ENCODE data around the gene NRXN3. TPM values are rescaled to one million over a fixed set of nuclear protein-coding genes. Genes with fewer than 3 reads are reported as not detected.

NRXN3 gene
- total and polyA plus RNA-seq, 11 donors: 0.19 to 2.2 (median 1.1) TPM

DNA sequence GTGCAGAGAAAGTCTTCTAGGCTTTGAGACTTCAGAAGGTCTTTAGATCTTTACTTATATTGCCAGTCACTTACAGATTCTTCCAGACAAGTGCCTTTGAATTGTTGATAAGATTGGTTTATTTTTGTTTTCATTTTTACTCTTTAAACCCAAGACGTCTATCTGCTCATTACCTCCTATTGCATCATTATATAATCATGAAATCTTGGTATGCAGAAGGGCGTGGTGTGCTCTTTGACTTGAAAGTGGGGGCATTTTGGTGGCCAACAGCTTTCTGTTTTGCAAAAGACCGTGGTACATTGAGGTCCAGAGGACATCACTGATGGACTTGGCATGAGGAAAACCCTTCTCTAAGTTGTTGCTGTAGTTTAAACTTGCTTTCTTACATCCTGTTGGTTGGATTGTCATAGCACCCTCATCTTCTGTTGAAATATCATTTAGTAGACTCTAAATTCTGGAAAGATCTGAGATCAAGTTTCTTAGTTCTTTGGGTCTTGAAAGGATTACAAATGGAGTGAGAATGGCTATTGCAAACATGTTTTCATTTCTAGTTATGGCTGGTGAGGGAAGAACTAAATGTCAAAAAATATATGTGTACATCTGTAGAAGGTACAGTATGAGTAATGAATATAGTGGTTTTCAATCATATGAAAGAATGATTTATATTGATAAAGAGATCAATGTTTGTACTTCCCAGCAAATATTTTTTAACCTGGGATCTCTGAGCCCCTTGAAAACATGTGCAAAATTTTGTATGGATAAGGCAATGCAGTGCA, 441.8 kb downstream of the NRXN3 start:
- no peak for ATAC-seq
- Histone ChIP-seq H3K27ac (no peak overlapping the region), H3K4me3 (no peak overlapping the region), H3K9me3 (no peaks in the 10 kb centered on the region), H3K4me1 (no peaks in the 10 kb centered on the region), H3K36me3 (no peaks in the 10 kb centered on the region), H3K27me3 (peaks cover 0 to 3% (median 0%) of the 10 kb centered on the region in 9 donors)
- intact Hi-C loops (cut with DNase I): no loop called here
- DNase-seq: no peak
- TF ChIP-seq POLR2A (IDR thresholded peaks at IDR 0.05) (no peak), CTCF (IDR thresholded peaks at IDR 0.05) (no peak)
- WGBS, 4 donors: 44 to 55% (median 48%) methylated on average over 3 of the region's 3 CpGs

DNA sequence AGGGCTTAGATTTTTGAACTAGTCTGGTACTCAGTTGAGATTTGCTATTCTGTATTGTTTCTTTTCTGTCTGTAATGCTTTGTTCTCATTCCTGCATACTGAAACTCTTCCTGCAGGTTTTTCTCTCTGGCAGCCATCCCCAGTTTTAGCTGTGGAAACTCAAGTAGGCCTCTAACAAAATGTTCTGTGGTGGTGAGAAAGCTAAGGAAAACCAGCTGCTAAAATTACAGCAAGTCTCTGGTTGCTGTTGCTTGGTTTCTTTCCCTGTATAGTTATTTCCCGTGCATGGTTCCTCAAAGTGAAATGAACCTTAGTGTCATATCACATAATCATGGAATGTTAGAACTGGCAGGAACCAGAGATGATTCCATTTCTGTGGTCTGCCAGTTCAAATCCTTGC, 442.5 kb downstream of the NRXN3 start:
- intact Hi-C loops (cut with DNase I): no loop called here
- no peaks in the 10 kb centered on the region for H3K9me3 ChIP-seq
- TF ChIP-seq POLR2A (IDR thresholded peaks at IDR 0.05) (no peak), CTCF (IDR thresholded peaks at IDR 0.05) (no peak)
- peaks cover 0 to 3% (median 0%) of the 10 kb centered on the region in 9 donors for H3K27me3 ChIP-seq
- no peak overlapping the region for H3K27ac ChIP-seq
- ATAC-seq (no peak), DNase-seq (no peak)
- WGBS, 4 donors: 62 to 85% (median 73%) methylated on average over 1 of the region's 1 CpG
- no peak overlapping the region for H3K4me3 ChIP-seq
- no peaks in the 10 kb centered on the region for H3K36me3 ChIP-seq
- H3K4me1 ChIP-seq: no peaks in the 10 kb centered on the region

DNA sequence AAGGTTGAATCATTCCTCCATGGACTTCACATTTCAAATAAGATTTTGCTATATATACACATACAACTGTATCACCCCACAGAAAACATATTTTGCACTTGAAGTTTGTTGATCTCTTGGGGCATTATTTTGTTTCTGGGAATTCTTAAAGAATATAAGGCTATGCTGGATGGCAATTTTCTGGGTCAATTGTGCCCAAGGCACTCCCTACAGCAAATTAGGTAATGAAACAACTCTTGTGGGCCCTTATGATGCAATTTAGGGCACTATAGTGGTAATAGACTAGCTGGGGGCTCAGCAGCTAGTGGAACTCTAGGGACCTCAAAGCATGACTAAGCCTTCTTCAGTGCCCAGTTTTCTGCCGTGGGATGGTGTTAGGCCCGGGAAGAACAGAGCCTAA, 444.4 kb downstream of the NRXN3 start:
- DNase-seq: no peak
- no peaks in the 10 kb centered on the region for H3K36me3 ChIP-seq
- 76 to 92% (median 86%) methylated on average over 2 of the region's 2 CpGs for WGBS, 4 donors
- H3K27ac ChIP-seq: no peak overlapping the region
- no peak for ATAC-seq
- no peaks in the 10 kb centered on the region for H3K27me3 ChIP-seq
- TF ChIP-seq CTCF (IDR thresholded peaks at IDR 0.05): no peak
- H3K9me3 ChIP-seq: no peaks in the 10 kb centered on the region
- H3K4me3 ChIP-seq: no peak overlapping the region
- no peaks in the 10 kb centered on the region for H3K4me1 ChIP-seq
- intact Hi-C loops (cut with DNase I): no loop called here

- Histone ChIP-seq H3K4me3 (no peak overlapping the region), H3K27me3 (peaks cover 0 to 3% (median 0%) of the 10 kb centered on the region in 9 donors), H3K36me3 (no peaks in the 10 kb centered on the region), H3K27ac (no peak overlapping the region), H3K4me1 (no peaks in the 10 kb centered on the region), H3K9me3 (no peaks in the 10 kb centered on the region)
- intact Hi-C loops (cut with DNase I): no loop called here
- no peak for TF ChIP-seq CTCF (IDR thresholded peaks at IDR 0.05)
- no peak for TF ChIP-seq POLR2A (IDR thresholded peaks at IDR 0.05)
- no peak for ATAC-seq
- no peak for DNase-seq
- WGBS, 4 donors: 57 to 74% (median 72%) methylated on average over 5 of the region's 5 CpGs
Observed at GRCh38 chr14:78617735-78618134, 447.6 kb downstream of the NRXN3 start.

Data from heart left ventricle (tissue), 16 donors.